OCI-LY1 (cell line): ENCODE measurements around the gene RAB29.

Source experiments
- H2AFZ ChIP-seq: fragments of 200-600 bp; sonication (generic), shearing (Covaris generic); 2 replicates; pipeline ENCODE4 v1.6.0; 2014; ENCODE audit warnings: antibody characterized with exemption, mild to moderate bottlenecking, low read length
- H3F3A ChIP-seq: fragments of 200-600 bp; sonication (generic), shearing (Covaris generic); 2 replicates; pipeline ENCODE4 v1.6.0; 2014; ENCODE audit warnings: mild to moderate bottlenecking, antibody characterized with exemption, low read length, moderate library complexity; ENCODE audit not compliant: insufficient read depth
- H3K27ac ChIP-seq: fragments of 200-600 bp; sonication (generic); 2 replicates; pipeline ENCODE4 v1.5.1; 2014; ENCODE audit warnings: low read length, mixed run types, mild to moderate bottlenecking, low read depth; ENCODE audit not compliant: poor library complexity, severe bottlenecking
- H3K27me3 ChIP-seq: fragments of 200-600 bp; sonication (generic); 2 replicates; pipeline ENCODE4 v1.6.0; 2014; ENCODE audit warnings: antibody characterized with exemption, mild to moderate bottlenecking, low read length, moderate library complexity; ENCODE audit not compliant: insufficient read depth
- H3K36me3 ChIP-seq: fragments of 200-600 bp; sonication (generic); 2 replicates; pipeline ENCODE4 v1.6.1; 2014; ENCODE audit warnings: mild to moderate bottlenecking, antibody characterized with exemption, low read length, moderate library complexity, mixed read lengths; ENCODE audit not compliant: insufficient read depth
- H3K4me1 ChIP-seq: fragments of 200-600 bp; sonication (generic); 2 replicates; pipeline ENCODE4 v1.5.1; 2014; ENCODE audit warnings: mild to moderate bottlenecking, low read length, moderate library complexity; ENCODE audit not compliant: insufficient read depth, severe bottlenecking
- H3K4me2 ChIP-seq: fragments of 200-600 bp; sonication (generic), shearing (Covaris generic); 2 replicates; pipeline ENCODE4 v1.6.1; 2014; ENCODE audit warnings: low read length
- H3K4me3 ChIP-seq: fragments of 200-600 bp; sonication (generic); 2 replicates; pipeline ENCODE4 v1.5.1; 2014; ENCODE audit warnings: low read length, low read depth, mild to moderate bottlenecking, mixed read lengths; ENCODE audit not compliant: poor library complexity, severe bottlenecking
- H3K79me2 ChIP-seq: fragments of 200-600 bp; shearing (Covaris generic); 2 replicates; pipeline ENCODE4 v1.6.1; 2016; ENCODE audit warnings: mixed run types, low read length, mixed read lengths; ENCODE audit not compliant: insufficient read depth
- H3K9ac ChIP-seq: fragments of 200-600 bp; sonication (generic), shearing (Covaris generic); 2 replicates; pipeline ENCODE4 v1.6.1; 2014; ENCODE audit warnings: mild to moderate bottlenecking, low read length, mixed read lengths
- H3K9me2 ChIP-seq: fragments of 200-600 bp; sonication (generic), shearing (Covaris generic); 2 replicates; pipeline ENCODE4 v1.6.1; 2014; ENCODE audit warnings: low read depth, mild to moderate bottlenecking, low read length, mixed read lengths
- H3K9me3 ChIP-seq: fragments of 200-600 bp; shearing (Covaris generic); 2 replicates; pipeline ENCODE4 v1.6.1; 2014; ENCODE audit warnings: low read length, mixed read lengths
- H4K20me1 ChIP-seq: fragments of 200-600 bp; sonication (generic), shearing (Covaris generic); 2 replicates; pipeline ENCODE4 v1.6.0; 2016; ENCODE audit warnings: mild to moderate bottlenecking, low read length; ENCODE audit not compliant: insufficient read depth
- CTCF ChIP-seq: fragments of 200-600 bp; sonication (generic), shearing (Covaris generic); IDR thresholded peaks from 2 replicates; pipeline ENCODE4 v1.5.1; 2017; ENCODE audit warnings: mild to moderate bottlenecking, antibody characterized with exemption, low read length, moderate library complexity, mixed read lengths
- EZH2 ChIP-seq: fragments of 200-600 bp; sonication (generic), shearing (Covaris generic); IDR thresholded peaks from 2 replicates; pipeline ENCODE4 v1.8.0; 2017; ENCODE audit warnings: borderline replicate concordance, mixed run types, mild to moderate bottlenecking, antibody characterized with exemption, low read length, moderate library complexity, mixed read lengths

The RAB29 gene

GRCh38 chr1:205822397-205822796, 47.1 kb upstream of the RAB29 start:
- Histone ChIP-seq H3K9ac (no peak overlapping the region), H3K36me3 (no peaks in the 10 kb centered on the region), H4K20me1 (no peaks in the 10 kb centered on the region), H3K27me3 (no peaks in the 10 kb centered on the region; the same call in 1 of the 2 replicates), H3K9me3 (0 out of 2 replicates have a peak, but pooled peaks cover 2% of the 10 kb centered on the region), H3K27ac (no peak overlapping the region), H3K4me2 (no peak overlapping the region), H3K4me1 (no peaks in the 10 kb centered on the region), H3K4me3 (no peak overlapping the region), H3K79me2 (no peaks in the 10 kb centered on the region), H3K9me2 (no peaks in the 10 kb centered on the region), H2AFZ (no peak overlapping the region), H3F3A (no peaks in the 10 kb centered on the region)
- TF ChIP-seq CTCF (no peak), EZH2 (no peak)

GRCh38 chr1:205817988-205818387, 42.7 kb upstream of the RAB29 start:
- no peak overlapping the region for H3K27ac ChIP-seq
- no peak overlapping the region for H2AFZ ChIP-seq
- H3K27me3 ChIP-seq, result peaks cover 9% of the 10 kb centered on the region; the same call in 1 of the 2 replicates
- no peaks in the 10 kb centered on the region for H3K9me3 ChIP-seq
- H3K4me1 ChIP-seq, result peaks cover 7% of the 10 kb centered on the region
- H4K20me1 ChIP-seq, result no peaks in the 10 kb centered on the region
- H3K79me2 ChIP-seq, result no peaks in the 10 kb centered on the region
- H3K9ac ChIP-seq, result no peak overlapping the region
- no peak overlapping the region for H3K4me2 ChIP-seq
- TF ChIP-seq CTCF (no peak), EZH2 (no peak)
- no peak overlapping the region for H3K4me3 ChIP-seq
- no peaks in the 10 kb centered on the region for H3K9me2 ChIP-seq
- no peaks in the 10 kb centered on the region for H3F3A ChIP-seq
- no peaks in the 10 kb centered on the region for H3K36me3 ChIP-seq

- Histone ChIP-seq H3K4me2 (no peak overlapping the region), H3K27me3 (peaks cover 9% of the 10 kb centered on the region; the same call in 1 of the 2 replicates), H3K9ac (no peak overlapping the region), H3K4me3 (no peak overlapping the region), H3K79me2 (no peaks in the 10 kb centered on the region), H4K20me1 (no peaks in the 10 kb centered on the region), H3K36me3 (no peaks in the 10 kb centered on the region), H3K4me1 (peaks cover 11% of the 10 kb centered on the region), H3F3A (no peaks in the 10 kb centered on the region), H2AFZ (no peak overlapping the region), H3K9me2 (no peaks in the 10 kb centered on the region), H3K9me3 (no peaks in the 10 kb centered on the region), H3K27ac (no peak overlapping the region)
- no peak for TF ChIP-seq EZH2
- no peak for TF ChIP-seq CTCF
Observed at GRCh38 chr1:205817364-205817763, 42.1 kb upstream of the RAB29 start.
